Measurements from ENCODE around the gene HPN. TPM values are rescaled to one million over a fixed set of nuclear protein-coding genes. Genes with fewer than 3 reads are reported as not detected.

HPN gene
- total RNA-seq, 1 donor from 2014 or later: 2.0 TPM

DNA sequence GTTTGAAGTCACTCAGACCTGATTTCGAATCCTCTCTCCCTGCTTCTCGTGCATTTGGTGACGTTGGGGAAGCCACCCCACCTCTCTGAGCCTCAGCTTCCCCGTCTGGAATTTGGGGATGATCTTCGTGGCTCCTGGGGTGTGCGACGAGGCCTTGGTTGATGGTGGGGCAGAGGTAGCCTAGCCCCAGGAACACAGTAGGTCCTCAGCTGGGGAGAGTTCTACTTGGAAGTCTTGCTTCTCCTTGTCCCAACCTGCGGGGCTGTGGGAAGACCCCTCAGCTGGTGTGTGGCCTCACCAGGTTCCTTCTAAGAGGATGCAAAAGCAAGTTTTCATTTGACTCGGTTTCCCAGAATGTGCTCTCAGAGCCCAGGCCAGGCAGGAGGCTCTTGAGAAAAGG lies 13.1 kb downstream of the HPN start:
- DNase-seq (ENCODE audit: low read depth): no peak
- TF ChIP-seq, protein P1, sequence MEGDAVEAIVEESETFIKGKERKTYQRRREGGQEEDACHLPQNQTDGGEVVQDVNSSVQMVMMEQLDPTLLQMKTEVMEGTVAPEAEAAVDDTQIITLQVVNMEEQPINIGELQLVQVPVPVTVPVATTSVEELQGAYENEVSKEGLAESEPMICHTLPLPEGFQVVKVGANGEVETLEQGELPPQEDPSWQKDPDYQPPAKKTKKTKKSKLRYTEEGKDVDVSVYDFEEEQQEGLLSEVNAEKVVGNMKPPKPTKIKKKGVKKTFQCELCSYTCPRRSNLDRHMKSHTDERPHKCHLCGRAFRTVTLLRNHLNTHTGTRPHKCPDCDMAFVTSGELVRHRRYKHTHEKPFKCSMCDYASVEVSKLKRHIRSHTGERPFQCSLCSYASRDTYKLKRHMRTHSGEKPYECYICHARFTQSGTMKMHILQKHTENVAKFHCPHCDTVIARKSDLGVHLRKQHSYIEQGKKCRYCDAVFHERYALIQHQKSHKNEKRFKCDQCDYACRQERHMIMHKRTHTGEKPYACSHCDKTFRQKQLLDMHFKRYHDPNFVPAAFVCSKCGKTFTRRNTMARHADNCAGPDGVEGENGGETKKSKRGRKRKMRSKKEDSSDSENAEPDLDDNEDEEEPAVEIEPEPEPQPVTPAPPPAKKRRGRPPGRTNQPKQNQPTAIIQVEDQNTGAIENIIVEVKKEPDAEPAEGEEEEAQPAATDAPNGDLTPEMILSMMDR (conservative IDR thresholded peaks at IDR 0.05; ENCODE audit: low read depth, low read length): no peak
- H3K4me3 ChIP-seq (ENCODE audit: low read depth, low read length): no peak overlapping the region

DNA sequence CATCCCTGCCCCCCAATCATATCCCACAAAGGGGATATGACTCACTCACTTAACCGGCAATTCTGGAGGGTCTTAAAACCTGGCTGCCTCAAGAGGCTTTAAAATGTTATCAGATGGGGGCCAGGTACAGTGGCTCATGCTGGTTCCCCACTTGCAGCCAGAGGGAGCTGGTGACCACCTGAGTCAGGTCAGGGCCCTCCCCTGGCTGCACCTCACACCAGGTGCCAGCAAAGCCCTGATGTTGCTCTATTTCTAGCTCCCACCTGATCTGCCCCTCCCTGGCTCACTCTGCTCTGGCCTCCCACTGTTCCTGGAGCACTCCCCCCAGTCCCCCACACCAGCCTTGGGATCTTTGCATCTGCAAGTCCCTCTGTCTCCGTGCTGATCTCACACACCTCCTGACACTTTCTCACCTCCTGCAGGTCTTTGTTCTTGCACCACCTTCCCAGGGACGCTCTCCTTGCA lies 14.2 kb downstream of the HPN start:
- no peak for DNase-seq (ENCODE audit: low read depth)
- TF ChIP-seq, protein P1 (conservative IDR thresholded peaks at IDR 0.05; ENCODE audit: low read depth, low read length): peak; percentile 48
- no peak overlapping the region for H3K4me3 ChIP-seq (ENCODE audit: low read depth, low read length)

DNA sequence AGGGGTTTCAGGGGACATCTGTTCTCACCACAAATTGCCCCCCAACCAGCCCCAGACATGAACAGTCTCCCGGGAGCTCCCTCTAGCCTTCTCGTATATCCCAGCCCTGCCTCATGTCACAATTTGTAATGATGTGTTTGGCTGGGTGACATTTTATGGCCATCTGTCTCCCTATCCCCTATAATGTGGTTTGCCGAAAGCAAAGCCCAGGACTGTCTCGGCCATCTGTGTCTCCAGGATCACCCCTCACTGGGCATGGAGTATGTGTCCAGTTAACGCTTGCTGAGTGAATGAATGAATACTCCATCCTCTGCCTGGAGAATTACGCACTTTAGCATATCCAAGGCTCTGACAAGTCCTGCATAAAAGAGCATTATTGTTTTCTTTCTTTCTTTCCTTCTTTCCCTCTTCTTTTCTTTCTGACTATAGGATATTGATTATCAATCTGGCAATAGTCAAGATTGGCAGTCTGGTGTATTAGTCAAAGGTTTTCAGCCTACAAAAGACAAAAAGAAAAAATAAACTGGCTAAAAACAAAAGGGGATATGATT lies 15.1 kb downstream of the HPN start:
- TF ChIP-seq, protein P1 (conservative IDR thresholded peaks at IDR 0.05; ENCODE audit: low read depth, low read length): no peak
- no peak overlapping the region for H3K4me3 ChIP-seq (ENCODE audit: low read depth, low read length)
- DNase-seq (ENCODE audit: low read depth): no peak

DNA sequence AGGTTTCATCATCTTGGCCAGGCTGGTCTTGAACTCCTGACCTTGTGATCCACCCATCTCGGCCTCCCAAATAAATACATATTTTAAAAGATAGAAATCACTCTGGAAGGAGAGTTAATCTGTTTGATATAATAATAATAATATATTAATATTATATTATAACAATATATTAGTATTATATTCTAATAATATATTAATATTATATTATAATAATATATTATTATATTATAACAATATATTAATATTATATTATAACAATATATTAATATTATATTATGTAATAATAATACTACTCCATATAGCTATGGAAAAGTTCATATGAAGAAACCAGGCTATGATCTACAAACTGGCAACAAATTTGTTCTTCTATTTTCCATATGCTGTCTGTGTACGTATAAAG lies 16.8 kb downstream of the HPN start:
- TF ChIP-seq, protein P1 (conservative IDR thresholded peaks at IDR 0.05; ENCODE audit: low read depth, low read length): no peak
- no peak overlapping the region for H3K4me3 ChIP-seq (ENCODE audit: low read depth, low read length)
- DNase-seq (ENCODE audit: low read depth): no peak

DNA sequence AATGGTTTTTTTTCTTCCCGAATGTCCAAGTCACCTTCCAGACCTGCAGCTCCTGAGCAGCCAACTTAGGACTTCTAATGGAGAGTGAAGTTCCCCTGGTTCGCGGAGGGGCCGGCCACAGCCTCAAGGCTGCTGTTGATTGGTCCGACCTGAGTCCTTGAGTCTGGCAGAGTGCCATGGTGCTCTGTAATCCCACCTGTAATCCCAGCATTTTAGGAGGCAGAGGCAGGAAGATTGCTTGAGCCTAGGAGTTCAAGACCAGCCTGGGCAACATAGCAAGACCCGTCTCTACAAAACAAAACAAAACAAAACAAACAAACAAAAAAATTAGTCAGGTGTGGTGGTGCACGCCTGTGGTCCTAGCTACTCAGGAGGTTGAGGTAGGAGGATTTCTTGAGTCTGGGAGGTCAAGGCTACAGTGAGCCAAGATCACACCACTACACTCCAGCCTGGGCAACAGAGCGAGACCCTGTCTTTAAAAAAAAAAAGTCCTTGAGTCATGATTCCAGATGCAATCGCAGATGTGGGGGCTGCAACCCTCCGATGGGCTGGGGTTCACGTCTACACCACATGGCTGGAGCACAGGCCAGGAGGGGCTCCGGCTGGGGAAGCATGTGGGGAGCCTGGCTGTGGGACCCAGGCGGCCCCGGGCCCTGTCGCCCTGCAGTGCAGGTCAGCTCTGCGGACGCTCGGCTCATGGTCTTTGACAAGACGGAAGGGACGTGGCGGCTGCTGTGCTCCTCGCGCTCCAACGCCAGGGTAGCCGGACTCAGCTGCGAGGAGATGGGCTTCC lies 17.7 kb downstream of the HPN start:
- TF ChIP-seq, protein P1 (conservative IDR thresholded peaks at IDR 0.05; ENCODE audit: low read depth, low read length): no peak
- no peak for DNase-seq (ENCODE audit: low read depth)
- no peak overlapping the region for H3K4me3 ChIP-seq (ENCODE audit: low read depth, low read length)

DNA sequence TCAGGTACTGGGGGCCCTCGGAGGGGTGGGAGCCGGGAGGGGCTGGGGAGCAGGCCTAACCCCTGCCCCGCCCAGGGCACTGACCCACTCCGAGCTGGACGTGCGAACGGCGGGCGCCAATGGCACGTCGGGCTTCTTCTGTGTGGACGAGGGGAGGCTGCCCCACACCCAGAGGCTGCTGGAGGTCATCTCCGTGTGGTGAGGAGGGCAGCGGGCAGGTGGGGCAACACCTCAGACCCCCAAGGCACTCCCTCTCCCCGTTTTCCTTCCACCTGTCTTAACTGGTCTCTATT lies 18.2 kb downstream of the HPN start:
- H3K4me3 ChIP-seq (ENCODE audit: low read depth, low read length): no peak overlapping the region
- TF ChIP-seq, protein P1 (conservative IDR thresholded peaks at IDR 0.05; ENCODE audit: low read depth, low read length): no peak
- no peak for DNase-seq (ENCODE audit: low read depth)

Measured in epithelial cell of proximal tubule (primary cell).